Caco-2 (cell line): ENCODE measurements around the gene SLC5A10. TPM values are rescaled to one million over a fixed set of nuclear protein-coding genes. Genes with fewer than 3 reads are reported as not detected.

ENCODE experiments used
- BruUV-seq: library from RNA; stranded (reverse); fragments of 400-500 nt; replicated peaks from 2 replicates; lab custom pipeline; 2021; lab: Mats Ljungman, UMichigan
- CTCF ChIA-PET: fragments of 300-600 bp; sonication (Branson Sonifier 250); formaldehyde crosslinking; loops from one replicate; lab custom pipeline; 2022; ENCODE audit warnings: antibody characterized with exemption; lab: Charles Lee
- POLR2A ChIA-PET: fragments of 300-600 bp; sonication (Branson Sonifier 250); formaldehyde crosslinking; loops from one replicate; lab custom pipeline; 2022; ENCODE audit warnings: antibody characterized with exemption; lab: Charles Lee
- DNase-seq, 2 experiments: peaks; one replicate each; pipeline versions ENCODE4 v3.0.0 to v3.0.0-alpha.2; 2020 to 2022
- H3K27me3 ChIP-seq: replicated peaks from 2 replicates; pipeline ENCODE4 v1.6.0; 2011; ENCODE audit warnings: low read length; ENCODE audit not compliant: control insufficient read depth, insufficient read depth
- H3K36me3 ChIP-seq: 2 replicates; pipeline ENCODE4 v1.5.1; 2011; ENCODE audit warnings: low read length; ENCODE audit not compliant: control insufficient read depth, insufficient read depth
- H3K4me1 ChIP-seq: fragments of 250-450 bp; sonication (Bioruptor Pico); 2 replicates; pipeline ENCODE4 v1.5.1; 2020; ENCODE audit warnings: mild to moderate bottlenecking
- H3K4me3 ChIP-seq: 2 replicates; pipeline ENCODE4 v1.5.1; 2011; ENCODE audit warnings: low read depth, mild to moderate bottlenecking, control low read depth, low read length
- H3K9me3 ChIP-seq: fragments of 250-450 bp; sonication (Bioruptor Pico); 2 replicates; pipeline ENCODE4 v1.5.1; 2020; ENCODE audit warnings: mild to moderate bottlenecking, moderate library complexity
- H3K27ac Mint-ChIP-seq: one replicate; pipeline ENCODE4 v1.8.0; 2022; ENCODE audit warnings: mixed read lengths; ENCODE audit not compliant: unreplicated experiment
- H3K27me3 Mint-ChIP-seq: one replicate; pipeline ENCODE4 v1.8.0; 2022; ENCODE audit warnings: mixed read lengths; ENCODE audit not compliant: insufficient read depth, unreplicated experiment
- H3K36me3 Mint-ChIP-seq: one replicate; pipeline ENCODE4 v1.8.0; 2022; ENCODE audit warnings: mild to moderate bottlenecking, mixed read lengths; ENCODE audit not compliant: insufficient read depth, unreplicated experiment
- H3K4me1 Mint-ChIP-seq: one replicate; pipeline ENCODE4 v1.8.0; 2022; ENCODE audit warnings: low read depth, mixed read lengths; ENCODE audit not compliant: unreplicated experiment
- H3K4me3 Mint-ChIP-seq: one replicate; pipeline ENCODE4 v1.8.0; 2022; ENCODE audit warnings: mild to moderate bottlenecking, moderate library complexity, mixed read lengths; ENCODE audit not compliant: unreplicated experiment
- H3K9me3 Mint-ChIP-seq: one replicate; pipeline ENCODE4 v1.8.0; 2022; ENCODE audit warnings: mixed read lengths; ENCODE audit not compliant: unreplicated experiment
- intact Hi-C: fragments of 100-400 bp; cut with micrococcal nuclease; formaldehyde crosslinking; loops from one replicate; pipeline ENCODE4 v1.10.0; 2022; ENCODE audit not compliant: unreplicated experiment
- total RNA-seq: library from RNA; stranded (reverse); gene quantifications from 2 replicates; pipeline ENCODE4 v1.2.3, GENCODE V29; 2022
- TF ChIP-seq, protein P1 (sequence below), 2 experiments: fragments of 200-600 bp in 1 of 2; IDR thresholded peaks; 1 replicate in 1 of 2; 2 replicates in 1 of 2; pipeline versions ENCODE4 v1.5.1 to v1.8.0; 2011 to 2022; ENCODE audit warnings: antibody characterized with exemption in 1 of 2, control low read depth in 1 of 2, inconsistent platforms in 1 of 2, low read depth in 1 of 2, low read length in 1 of 2, mild to moderate bottlenecking in 1 of 2, moderate library complexity in 1 of 2; ENCODE audit not compliant: insufficient read depth in 1 of 2, severe bottlenecking in 1 of 2, unreplicated experiment in 1 of 2

The SLC5A10 gene
- total RNA-seq, 1 experiment from 2014 or later = 0.27 TPM

GRCh38 chr17:18958611-18959010 lies 6.6 kb downstream of the SLC5A10 start:
- Mint-ChIP-seq H3K4me3 (no peak overlapping the region), H3K4me1 (peaks cover 11% of the 10 kb centered on the region), H3K27ac (no peak overlapping the region), H3K27me3 (no peaks in the 10 kb centered on the region), H3K36me3 (no peaks in the 10 kb centered on the region), H3K9me3 (no peaks in the 10 kb centered on the region)
- DNase-seq = no peak
- peaks cover 20% of the 10 kb centered on the region for H3K4me1 ChIP-seq
- H3K4me3 ChIP-seq = no peak overlapping the region
- intact Hi-C loops = no loop called here
- BruUV-seq = no TSS peak
- CTCF ChIA-PET = no interaction called here
- H3K9me3 ChIP-seq = no peaks in the 10 kb centered on the region
- H3K36me3 ChIP-seq = no peaks in the 10 kb centered on the region
- POLR2A ChIA-PET = no interaction called here
- no peaks in the 10 kb centered on the region for H3K27me3 ChIP-seq
- TF ChIP-seq, protein P1, sequence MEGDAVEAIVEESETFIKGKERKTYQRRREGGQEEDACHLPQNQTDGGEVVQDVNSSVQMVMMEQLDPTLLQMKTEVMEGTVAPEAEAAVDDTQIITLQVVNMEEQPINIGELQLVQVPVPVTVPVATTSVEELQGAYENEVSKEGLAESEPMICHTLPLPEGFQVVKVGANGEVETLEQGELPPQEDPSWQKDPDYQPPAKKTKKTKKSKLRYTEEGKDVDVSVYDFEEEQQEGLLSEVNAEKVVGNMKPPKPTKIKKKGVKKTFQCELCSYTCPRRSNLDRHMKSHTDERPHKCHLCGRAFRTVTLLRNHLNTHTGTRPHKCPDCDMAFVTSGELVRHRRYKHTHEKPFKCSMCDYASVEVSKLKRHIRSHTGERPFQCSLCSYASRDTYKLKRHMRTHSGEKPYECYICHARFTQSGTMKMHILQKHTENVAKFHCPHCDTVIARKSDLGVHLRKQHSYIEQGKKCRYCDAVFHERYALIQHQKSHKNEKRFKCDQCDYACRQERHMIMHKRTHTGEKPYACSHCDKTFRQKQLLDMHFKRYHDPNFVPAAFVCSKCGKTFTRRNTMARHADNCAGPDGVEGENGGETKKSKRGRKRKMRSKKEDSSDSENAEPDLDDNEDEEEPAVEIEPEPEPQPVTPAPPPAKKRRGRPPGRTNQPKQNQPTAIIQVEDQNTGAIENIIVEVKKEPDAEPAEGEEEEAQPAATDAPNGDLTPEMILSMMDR (IDR thresholded peaks at IDR 0.05; ENCODE audit: insufficient read depth in 1 of 2, low read depth in 1 of 2, low read length in 1 of 2, severe bottlenecking in 1 of 2, unreplicated experiment in 1 of 2) = no peak

DNA sequence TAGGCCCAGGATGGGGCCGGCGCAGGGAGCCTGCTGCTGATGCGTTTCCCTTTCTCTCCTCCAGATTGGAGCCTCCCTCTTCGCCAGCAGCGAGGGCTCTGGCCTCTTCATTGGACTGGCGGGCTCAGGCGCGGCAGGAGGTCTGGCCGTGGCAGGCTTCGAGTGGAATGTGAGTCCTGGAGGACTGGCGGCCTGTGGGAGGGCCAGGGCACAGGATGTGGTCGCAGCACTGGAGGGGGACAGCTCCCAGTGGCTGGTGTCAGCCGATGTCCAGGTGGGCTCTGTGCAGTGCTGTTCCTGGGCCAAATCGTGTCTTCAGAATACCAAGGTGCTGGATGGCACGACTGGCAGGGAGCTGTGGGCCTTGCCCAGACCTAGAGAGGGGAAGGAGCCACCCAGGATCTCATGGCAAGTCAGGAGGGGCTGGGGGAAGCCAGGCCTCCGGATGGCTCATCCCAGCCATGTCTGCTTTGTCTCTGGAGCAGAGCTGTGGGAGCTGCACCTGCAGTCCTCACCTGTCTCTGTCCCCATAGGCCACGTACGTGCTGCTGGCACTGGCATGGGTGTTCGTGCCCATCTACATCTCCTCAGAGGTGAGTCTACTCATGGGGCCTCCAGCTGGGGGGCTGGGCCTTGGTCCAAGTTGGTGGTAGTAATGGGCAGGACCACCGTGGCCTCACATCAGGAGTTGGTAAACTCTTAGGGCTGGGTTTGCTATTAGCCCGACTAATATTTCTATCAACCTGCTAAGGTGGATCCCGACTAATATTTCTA lies 7.3 kb downstream of the SLC5A10 start:
- TF ChIP-seq, protein P1 (IDR thresholded peaks at IDR 0.05; ENCODE audit: insufficient read depth in 1 of 2, low read depth in 1 of 2, low read length in 1 of 2, severe bottlenecking in 1 of 2, unreplicated experiment in 1 of 2) = no peak
- BruUV-seq = no TSS peak
- peaks cover 20% of the 10 kb centered on the region for H3K4me1 ChIP-seq
- H3K9me3 ChIP-seq = no peaks in the 10 kb centered on the region
- POLR2A ChIA-PET = no interaction called here
- intact Hi-C loops = no loop called here
- Mint-ChIP-seq H3K4me3 (no peak overlapping the region), H3K27me3 (no peaks in the 10 kb centered on the region), H3K4me1 (peaks cover 11% of the 10 kb centered on the region), H3K27ac (no peak overlapping the region), H3K36me3 (no peaks in the 10 kb centered on the region), H3K9me3 (no peaks in the 10 kb centered on the region)
- CTCF ChIA-PET = no interaction called here
- no peaks in the 10 kb centered on the region for H3K27me3 ChIP-seq
- no peak overlapping the region for H3K4me3 ChIP-seq
- no peaks in the 10 kb centered on the region for H3K36me3 ChIP-seq
- DNase-seq = no peak

DNA sequence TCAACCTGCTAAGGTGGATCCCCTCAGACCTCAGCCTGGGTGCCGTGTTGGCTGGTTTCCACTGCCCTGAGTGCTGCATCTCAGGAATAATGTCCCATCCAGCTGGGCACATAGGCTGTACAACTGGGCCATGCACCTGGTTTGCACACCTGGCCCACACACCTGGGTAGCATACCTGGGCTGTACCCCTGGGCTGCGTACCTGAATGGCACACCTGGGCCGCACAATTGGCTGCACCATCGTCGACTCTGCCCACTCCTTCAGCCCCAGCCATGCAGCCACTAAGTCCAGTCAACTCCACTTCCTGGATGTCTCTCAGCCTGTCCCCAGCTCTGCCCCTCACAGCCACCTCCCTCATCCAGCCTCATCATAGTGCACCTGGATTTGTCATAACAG lies 7.9 kb downstream of the SLC5A10 start:
- intact Hi-C loops = loop anchor here (2.0 to 10.0 kb wide), 2 partner anchors 29 to 145 kb away; no protein-coding TSS in a partner anchor
- no peak for DNase-seq
- ChIA-PET CTCF (no interaction called here), POLR2A (no interaction called here)
- no peaks in the 10 kb centered on the region for H3K36me3 Mint-ChIP-seq
- H3K27me3 Mint-ChIP-seq = no peaks in the 10 kb centered on the region
- Histone ChIP-seq H3K27me3 (no peaks in the 10 kb centered on the region), H3K36me3 (no peaks in the 10 kb centered on the region), H3K9me3 (no peaks in the 10 kb centered on the region), H3K4me3 (no peak overlapping the region), H3K4me1 (peaks cover 20% of the 10 kb centered on the region)
- BruUV-seq = no TSS peak
- TF ChIP-seq, protein P1 (IDR thresholded peaks at IDR 0.05; ENCODE audit: insufficient read depth in 1 of 2, low read depth in 1 of 2, low read length in 1 of 2, severe bottlenecking in 1 of 2, unreplicated experiment in 1 of 2) = no peak
- H3K4me3 Mint-ChIP-seq = no peak overlapping the region
- no peaks in the 10 kb centered on the region for H3K9me3 Mint-ChIP-seq
- H3K4me1 Mint-ChIP-seq = peaks cover 11% of the 10 kb centered on the region
- no peak overlapping the region for H3K27ac Mint-ChIP-seq
